GM19467 (cell line): ENCODE measurements around the gene GAS5.
"Not testable (repeated sequence)": the region's sequence is repeated elsewhere in the genome, so short reads cannot be mapped to it uniquely, and the experiment has no call there.

Source experiments
- ATAC-seq: cut with Tn5 transposase; IDR thresholded peaks from one replicate; pipeline ENCODE4 v1.9.1; 2021; ENCODE audit warnings: mild to moderate bottlenecking, moderate library complexity; ENCODE audit not compliant: unreplicated experiment

GAS5 gene

GRCh38 chr1:173867753-173868265 lies at the start of gene GAS5:
Gene GAS5, minus strand, starts transcription at chr1:173867989.
- ATAC-seq, result peak; percentile 65

DNA sequence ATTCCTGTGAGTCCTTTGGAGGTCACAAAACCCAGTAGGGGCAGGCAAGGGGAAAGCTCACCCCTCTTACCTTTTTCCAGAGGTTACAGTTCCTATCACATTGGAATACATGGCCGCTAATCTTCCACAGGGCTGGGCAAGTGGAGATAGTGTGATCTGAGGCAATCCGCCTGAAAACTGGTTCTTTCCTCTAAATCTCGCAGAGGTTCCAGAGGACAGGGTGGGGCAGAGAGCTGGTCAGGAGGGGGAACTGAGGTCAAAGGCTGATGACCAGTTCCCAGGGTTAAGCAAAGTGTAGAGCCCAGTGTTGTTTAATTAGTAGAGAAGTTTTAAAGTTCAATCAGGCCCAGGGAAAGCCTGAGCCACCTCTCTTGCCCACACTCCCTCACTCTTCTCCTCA lies 49.4 kb upstream of the GAS5 start, which contains the start of gene SERPINC1:
TSS of gene SERPINC1 (minus strand) at position 179 of the 400 bp plus-strand sequence. CDS start at position 111, 68 bp downstream.
- ATAC-seq, result no peak

DNA sequence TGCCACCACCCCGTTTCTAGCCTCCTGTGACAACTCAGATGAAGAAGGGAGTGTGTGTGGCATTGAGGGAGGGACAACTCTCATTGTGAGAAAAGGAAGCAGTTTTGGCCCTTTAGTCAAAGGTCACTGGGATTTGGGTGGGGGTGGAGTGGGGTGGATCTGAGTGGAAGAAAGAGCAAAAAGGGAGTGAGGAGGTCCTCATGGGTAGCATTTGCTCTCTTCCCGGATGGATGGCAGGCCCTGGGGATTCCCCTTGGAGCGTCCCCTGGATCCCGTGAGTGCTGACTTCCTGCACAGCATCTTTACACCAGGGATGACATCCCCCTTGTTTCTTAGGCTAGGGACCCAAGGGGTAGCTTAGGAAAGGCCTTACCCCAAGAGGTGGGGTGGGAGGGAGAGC lies 48.9 kb upstream of the GAS5 start:
- no peak for ATAC-seq

DNA sequence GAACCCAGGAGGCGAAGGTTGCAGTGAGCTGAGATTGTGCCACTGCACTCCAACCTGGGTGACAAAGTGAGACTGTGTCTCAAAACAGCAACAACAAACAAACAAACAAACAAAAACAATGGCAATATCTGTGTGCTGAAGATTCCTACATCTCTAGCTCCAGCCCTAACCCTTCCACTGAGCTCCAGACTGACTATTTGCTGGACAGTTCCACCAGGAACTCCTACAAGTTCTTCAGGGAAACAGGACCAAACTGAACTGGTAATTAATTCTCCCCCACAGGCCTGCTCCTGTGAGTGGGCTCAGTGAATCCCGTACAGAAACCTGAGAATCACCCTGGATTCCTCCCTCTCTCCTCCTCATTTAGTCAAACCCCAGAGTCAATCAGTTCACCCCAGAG lies 47.8 kb upstream of the GAS5 start:
- no peak for ATAC-seq

DNA sequence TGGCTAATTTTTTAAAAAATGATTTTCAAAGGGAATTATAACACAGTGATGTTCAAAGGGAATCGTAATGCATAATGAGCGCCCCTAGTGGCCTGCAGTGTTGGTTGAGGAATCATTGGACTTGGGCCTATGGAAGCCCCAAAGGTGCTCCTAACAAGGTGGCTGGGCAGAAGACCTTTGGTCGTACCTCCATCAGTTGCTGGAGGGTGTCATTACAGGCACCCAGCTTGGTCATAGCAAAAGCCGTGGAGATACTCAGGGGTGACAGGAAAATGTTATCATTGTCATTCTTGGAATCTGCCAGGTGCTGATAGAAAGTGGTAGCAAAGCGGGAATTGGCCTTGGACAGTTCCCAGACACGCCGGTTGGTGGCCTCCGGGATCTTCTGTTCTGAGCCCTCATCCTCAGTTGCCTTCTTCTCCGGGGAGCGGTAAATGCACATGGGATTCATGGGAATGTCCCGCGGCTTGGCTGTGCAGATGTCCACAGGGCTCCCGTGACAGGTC lies 46.6 kb upstream of the GAS5 start:
- no peak for ATAC-seq

- no peak for ATAC-seq
Observed at GRCh38 chr1:173913111-173913510, 45.3 kb upstream of the GAS5 start.

- no peak for ATAC-seq
Observed at GRCh38 chr1:173903827-173904531, 36.2 kb upstream of the GAS5 start.

GRCh38 chr1:173900992-173901391 lies 33.2 kb upstream of the GAS5 start:
- no peak for ATAC-seq

GRCh38 chr1:173900427-173900826 lies 32.6 kb upstream of the GAS5 start:
- ATAC-seq, result no peak

GRCh38 chr1:173894189-173894588 lies 26.4 kb upstream of the GAS5 start:
- no peak for ATAC-seq

DNA sequence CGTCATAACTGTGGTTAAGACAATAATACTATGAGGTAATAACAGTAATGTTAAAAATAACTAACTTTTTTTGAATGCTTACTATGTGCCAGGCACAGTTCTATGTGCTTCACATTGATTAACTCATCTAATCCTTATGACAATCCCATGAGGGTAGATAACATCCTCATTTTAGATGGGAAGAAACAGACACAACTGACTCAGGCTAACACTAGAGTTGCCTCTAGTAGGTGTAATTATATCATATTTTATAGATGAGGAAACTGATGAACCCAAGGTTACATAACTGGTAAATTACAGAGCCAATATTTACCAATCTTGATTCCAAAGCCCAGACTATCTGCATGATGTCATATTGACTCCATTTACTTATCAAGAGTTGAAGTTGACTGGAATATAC lies 25.8 kb upstream of the GAS5 start:
- no peak for ATAC-seq

DNA sequence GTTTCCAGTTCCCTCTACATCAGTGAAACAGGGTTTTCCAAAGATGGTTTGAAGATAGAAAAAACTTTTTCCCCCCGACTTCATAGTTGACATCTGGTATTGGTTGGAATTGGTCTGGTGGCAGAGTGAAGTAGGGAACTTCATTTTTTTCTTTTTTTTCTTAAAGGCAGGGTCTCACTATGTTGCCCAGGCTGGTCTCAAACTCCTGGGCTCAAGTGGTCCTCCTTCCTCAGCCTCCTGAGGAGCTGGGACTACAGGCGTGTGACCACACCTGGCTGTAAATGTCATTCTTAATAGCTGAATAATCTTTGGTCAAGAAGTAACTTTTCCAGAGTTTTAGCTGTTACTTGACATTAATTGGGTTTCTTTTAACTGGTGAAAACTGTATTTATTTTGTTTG lies 22.1 kb upstream of the GAS5 start:
- ATAC-seq, result no peak

- ATAC-seq, result no peak
Observed at GRCh38 chr1:173888749-173889148, 21.0 kb upstream of the GAS5 start.

- ATAC-seq, result no peak
Observed at GRCh38 chr1:173887627-173888026, 19.8 kb upstream of the GAS5 start.

GRCh38 chr1:173886746-173887611 lies 19.2 kb upstream of the GAS5 start:
- no peak for ATAC-seq

DNA sequence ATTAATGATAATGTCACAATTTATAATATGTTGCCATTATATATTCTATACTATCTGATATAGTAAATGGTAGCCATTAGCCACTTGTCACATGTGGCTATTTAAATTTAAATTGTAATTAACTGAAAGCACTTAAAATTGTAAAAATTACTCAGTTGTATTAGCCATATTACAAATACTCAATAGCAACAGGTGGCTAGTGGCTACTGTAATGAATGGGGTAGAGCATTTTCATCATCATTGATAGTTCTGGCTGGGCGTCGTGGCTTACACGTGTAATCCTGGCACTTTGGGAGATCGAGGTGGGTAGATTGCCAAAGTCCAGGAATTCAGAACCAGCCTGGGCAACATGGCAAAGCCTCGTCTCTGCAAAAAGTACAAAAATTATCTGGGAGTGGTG lies 16.9 kb upstream of the GAS5 start:
- no peak for ATAC-seq

GRCh38 chr1:173881117-173881516 lies 13.3 kb upstream of the GAS5 start:
- not testable (repeated sequence) for ATAC-seq

DNA sequence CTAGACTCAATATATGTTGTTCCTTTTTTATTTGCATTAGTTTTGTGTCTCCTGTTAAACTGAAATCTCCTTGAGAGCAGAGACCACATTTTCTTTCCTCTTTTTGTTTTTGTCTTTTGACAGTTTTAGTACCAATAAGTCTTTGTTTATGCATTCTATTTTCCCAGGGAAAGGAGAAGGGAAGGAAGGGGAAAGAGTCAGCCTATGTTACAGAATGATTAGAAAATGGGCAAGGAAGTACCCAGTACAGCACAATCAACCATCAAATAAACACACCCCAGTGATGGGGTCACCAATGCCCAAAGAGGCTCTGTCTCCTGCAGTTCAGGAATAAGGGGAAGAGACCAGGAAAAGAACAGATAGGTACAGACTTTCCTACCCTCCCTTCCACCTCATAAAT lies 10.5 kb upstream of the GAS5 start:
- ATAC-seq, result no peak

- no peak for ATAC-seq
Observed at GRCh38 chr1:173876732-173877131, 8.9 kb upstream of the GAS5 start.

- no peak for ATAC-seq
Observed at GRCh38 chr1:173871500-173871899, 3.7 kb upstream of the GAS5 start.

DNA sequence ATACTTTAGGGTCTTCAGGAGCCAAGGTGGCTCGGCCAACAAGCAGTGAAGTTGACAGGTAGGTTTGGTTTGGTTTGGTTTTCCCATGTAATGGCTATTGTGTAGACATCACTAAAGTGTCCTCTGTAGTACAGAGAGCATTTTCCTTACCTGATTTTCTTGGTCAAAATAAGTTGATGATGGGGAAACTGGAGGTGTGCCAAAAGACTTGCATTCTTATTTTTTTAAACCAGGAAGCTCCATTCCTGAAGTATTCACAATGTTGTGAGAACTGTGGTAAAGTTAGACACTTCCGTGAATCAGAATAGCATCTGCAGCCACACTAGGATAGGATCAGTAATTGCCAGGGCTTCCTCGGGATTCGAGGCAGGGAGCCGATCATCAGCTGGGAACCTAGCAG lies 3.3 kb upstream of the GAS5 start:
- no peak for ATAC-seq
